Sigmoid colon (tissue), 4 donors: ENCODE results near the gene FGF22.

Source experiments
- CTCF ChIP-seq, 4 experiments: fragments of 450-650 bp in 3 of 4; fragments of 200-600 bp in 1 of 4; IDR thresholded peaks; one replicate each; pipeline ENCODE4 v1.5.1; 2016 to 2019; ENCODE audit warnings: antibody characterized with exemption in 4 of 4, mild to moderate bottlenecking in 3 of 4, moderate library complexity in 2 of 4
- EP300 ChIP-seq, 4 donors: sonication (generic); formaldehyde crosslinking; IDR thresholded peaks; one replicate each; pipeline ENCODE4 v1.6.1; 2017; ENCODE audit warnings: antibody characterized with exemption in 4 of 4
- POLR2A ChIP-seq, 2 donors: fragments of 450-650 bp; IDR thresholded peaks; one replicate each; pipeline ENCODE4 v1.6.1; 2016; ENCODE audit warnings: antibody characterized with exemption in 2 of 2, mild to moderate bottlenecking in 2 of 2, moderate library complexity in 2 of 2
- POLR2AphosphoS5 ChIP-seq, 4 donors: sonication (generic); formaldehyde crosslinking; IDR thresholded peaks; one replicate each; pipeline ENCODE4 v1.6.1; 2017; ENCODE audit warnings: antibody characterized with exemption in 4 of 4

GRCh38 chr19:628168-628567, 11.5 kb upstream of the FGF22 start:
- TF ChIP-seq CTCF (IDR thresholded peaks at IDR 0.05) (peak in 1 of 4 experiments; percentile 18), POLR2A (IDR thresholded peaks at IDR 0.05) (no peak), EP300 (IDR thresholded peaks at IDR 0.05) (no peak), POLR2AphosphoS5 (IDR thresholded peaks at IDR 0.05) (no peak)
